Osteoblast (primary cell): ENCODE measurements around the gene EYS. TPM values are rescaled to one million over a fixed set of nuclear protein-coding genes. Genes with fewer than 3 reads are reported as not detected.

Experiments used
- DNase-seq: peaks from one replicate; pipeline ENCODE4 v3.0.0; 2011; ENCODE audit warnings: low spot score, mixed read lengths; ENCODE audit not compliant: insufficient read length; ENCODE audit errors: missing footprints
- H2AFZ ChIP-seq: 2 replicates; pipeline ENCODE4 v1.6.0; 2011; ENCODE audit warnings: mild to moderate bottlenecking, low read length
- H3K27ac ChIP-seq: 2 replicates; pipeline ENCODE4 v1.5.1; 2011; ENCODE audit warnings: mild to moderate bottlenecking, low read depth, low read length, moderate library complexity
- H3K27me3 ChIP-seq: 2 replicates; pipeline ENCODE4 v1.6.0; 2012; ENCODE audit warnings: mild to moderate bottlenecking, control low read depth, inconsistent platforms, low read length, moderate library complexity; ENCODE audit not compliant: insufficient read depth
- H3K36me3 ChIP-seq: 2 replicates; pipeline ENCODE4 v1.5.1; 2011; ENCODE audit warnings: mild to moderate bottlenecking, low read length, control low read depth, moderate library complexity; ENCODE audit not compliant: insufficient read depth
- H3K4me1 ChIP-seq: 2 replicates; pipeline ENCODE4 v1.5.1; 2011; ENCODE audit warnings: mild to moderate bottlenecking, low read length, control low read depth, moderate library complexity; ENCODE audit not compliant: insufficient read depth
- H3K4me2 ChIP-seq: 2 replicates; pipeline ENCODE4 v1.6.0; 2011; ENCODE audit warnings: mild to moderate bottlenecking, low read length; ENCODE audit not compliant: insufficient read depth
- H3K4me3 ChIP-seq: fragments of 200-600 bp; sonication (generic); 3 replicates; pipeline ENCODE4 v1.5.1; 2012; ENCODE audit warnings: mild to moderate bottlenecking, low read length, inconsistent platforms; ENCODE audit not compliant: insufficient read depth
- H3K79me2 ChIP-seq: 2 replicates; pipeline ENCODE4 v1.6.0; 2012; ENCODE audit warnings: mild to moderate bottlenecking, low read length, control low read depth, inconsistent platforms; ENCODE audit not compliant: insufficient read depth
- H3K9me3 ChIP-seq: 2 replicates; pipeline ENCODE4 v1.5.1; 2011; ENCODE audit warnings: low read depth, low read length, control low read depth
- H4K20me1 ChIP-seq: 2 replicates; pipeline ENCODE4 v1.6.0; 2012; ENCODE audit warnings: mild to moderate bottlenecking, low read length, control low read depth; ENCODE audit not compliant: insufficient read depth
- CTCF ChIP-seq: IDR thresholded peaks from 2 replicates; pipeline ENCODE4 v1.5.1; 2011; ENCODE audit warnings: mild to moderate bottlenecking, low read depth, low read length, moderate library complexity; ENCODE audit errors: extremely low read depth
- total RNA-seq: library from RNA; depleted of rRNA; stranded (reverse); fragments of >200 nt; gene quantifications from 2 replicates; pipeline ENCODE4 v1.2.3, GENCODE V29; 2012

The EYS gene
- total RNA-seq, 1 donor, result under 0.01 TPM

- peaks cover 35% of the 10 kb centered on the region for H4K20me1 ChIP-seq
- H3K27me3 ChIP-seq, result no peaks in the 10 kb centered on the region
- H2AFZ ChIP-seq, result no peak overlapping the region
- no peak overlapping the region for H3K27ac ChIP-seq
- no peaks in the 10 kb centered on the region for H3K36me3 ChIP-seq
- no peak overlapping the region for H3K4me2 ChIP-seq
- peaks cover 79% of the 10 kb centered on the region for H3K79me2 ChIP-seq
- no peak overlapping the region for H3K4me3 ChIP-seq
- TF ChIP-seq CTCF, result no peak
- no peak for DNase-seq
- no peaks in the 10 kb centered on the region for H3K9me3 ChIP-seq
- no peaks in the 10 kb centered on the region for H3K4me1 ChIP-seq
These were observed 2034.4 kb downstream of the EYS start for GRCh38 chr6:63672582-63673129.

GRCh38 chr6:63671098-63671754 lies 2035.8 kb downstream of the EYS start:
- no peaks in the 10 kb centered on the region for H3K27me3 ChIP-seq
- DNase-seq, result no peak
- no peak overlapping the region for H3K27ac ChIP-seq
- H3K79me2 ChIP-seq, result peaks cover 76% of the 10 kb centered on the region
- H3K4me3 ChIP-seq, result no peak overlapping the region
- H4K20me1 ChIP-seq, result peaks cover 28% of the 10 kb centered on the region
- H3K36me3 ChIP-seq, result no peaks in the 10 kb centered on the region
- H3K4me2 ChIP-seq, result no peak overlapping the region
- TF ChIP-seq CTCF, result no peak
- H2AFZ ChIP-seq, result no peak overlapping the region
- no peaks in the 10 kb centered on the region for H3K4me1 ChIP-seq
- no peaks in the 10 kb centered on the region for H3K9me3 ChIP-seq
